Parathyroid adenoma (tissue), 2 donors: ENCODE results near the gene APOBEC4.
"Not testable (repeated sequence)": the region's sequence is repeated elsewhere in the genome, so short reads cannot be mapped to it uniquely, and the experiment has no call there.

ENCODE experiments used
- H2AFZ ChIP-seq: fragments of 300-600 bp; sonication (generic); one replicate; pipeline ENCODE4 v1.7.0; 2017; ENCODE audit warnings: antibody characterized with exemption, mild to moderate bottlenecking
- H3K27ac ChIP-seq: fragments of 300-600 bp; sonication (generic); one replicate; pipeline ENCODE4 v1.7.0; 2017
- H3K27me3 ChIP-seq: fragments of 300-600 bp; sonication (generic); one replicate; pipeline ENCODE4 v1.7.0; 2017; ENCODE audit warnings: low read length; ENCODE audit not compliant: control insufficient read depth, insufficient read depth
- H3K36me3 ChIP-seq: fragments of 300-600 bp; sonication (generic); one replicate; pipeline ENCODE4 v1.7.0; 2017; ENCODE audit warnings: low read length; ENCODE audit not compliant: control insufficient read depth, insufficient read depth
- H3K4me1 ChIP-seq: fragments of 300-600 bp; sonication (generic); one replicate; pipeline ENCODE4 v1.7.0; 2017; ENCODE audit warnings: control low read depth
- H3K4me2 ChIP-seq: fragments of 300-600 bp; sonication (generic); one replicate; pipeline ENCODE4 v1.7.0; 2017; ENCODE audit warnings: low read length
- H3K4me3 ChIP-seq: fragments of 300-600 bp; sonication (generic); one replicate; pipeline ENCODE4 v1.7.0; 2017; ENCODE audit warnings: low read depth, low read length
- H3K79me2 ChIP-seq: fragments of 300-600 bp; sonication (generic); one replicate; pipeline ENCODE4 v1.7.0; 2017; ENCODE audit warnings: control low read depth
- H3K9ac ChIP-seq: fragments of 300-600 bp; sonication (generic); one replicate; pipeline ENCODE4 v1.7.0; 2017; ENCODE audit warnings: mild to moderate bottlenecking
- H3K9me3 ChIP-seq: fragments of 300-600 bp; sonication (generic); one replicate; pipeline ENCODE4 v1.7.0; 2017; ENCODE audit warnings: low read length; ENCODE audit not compliant: control insufficient read depth
- CTCF ChIP-seq: fragments of 300-600 bp; sonication (generic); IDR thresholded peaks from one replicate; pipeline ENCODE4 v1.7.0; 2017; ENCODE audit warnings: antibody characterized with exemption, mild to moderate bottlenecking
- donor health status: primary hyperparathyroidism.

The APOBEC4 gene

GRCh38 chr1:183622884-183623785, 30.0 kb downstream of the APOBEC4 start:
- Histone ChIP-seq H3K4me1 (peaks cover 6% of the 10 kb centered on the region), H3K9me3 (no peaks in the 10 kb centered on the region), H3K27me3 (no peaks in the 10 kb centered on the region), H3K27ac (no peak overlapping the region), H3K9ac (no peak overlapping the region), H3K36me3 (no peaks in the 10 kb centered on the region), H3K4me2 (no peak overlapping the region), H3K79me2 (no peaks in the 10 kb centered on the region), H2AFZ (no peak overlapping the region), H3K4me3 (no peak overlapping the region)
- peak; percentile 45 for TF ChIP-seq CTCF

GRCh38 chr1:183622013-183622412, 31.1 kb downstream of the APOBEC4 start:
- Histone ChIP-seq H3K27me3 (no peaks in the 10 kb centered on the region), H3K36me3 (no peaks in the 10 kb centered on the region), H3K79me2 (no peaks in the 10 kb centered on the region), H3K9ac (no peak overlapping the region), H3K4me3 (no peak overlapping the region), H3K27ac (no peak overlapping the region), H2AFZ (no peak overlapping the region), H3K4me1 (peaks cover 6% of the 10 kb centered on the region), H3K4me2 (no peak overlapping the region), H3K9me3 (no peaks in the 10 kb centered on the region)
- TF ChIP-seq CTCF = no peak

- H2AFZ ChIP-seq = no peak overlapping the region
- no peaks in the 10 kb centered on the region for H3K36me3 ChIP-seq
- no peaks in the 10 kb centered on the region for H3K9me3 ChIP-seq
- H3K27me3 ChIP-seq = no peaks in the 10 kb centered on the region
- no peaks in the 10 kb centered on the region for H3K79me2 ChIP-seq
- H3K4me2 ChIP-seq = no peak overlapping the region
- H3K4me3 ChIP-seq = no peak overlapping the region
- no peak for TF ChIP-seq CTCF
- no peak overlapping the region for H3K9ac ChIP-seq
- H3K27ac ChIP-seq = no peak overlapping the region
- no peaks in the 10 kb centered on the region for H3K4me1 ChIP-seq
These were observed 32.8 kb downstream of the APOBEC4 start for GRCh38 chr1:183620311-183620710.

GRCh38 chr1:183619781-183620180, 33.3 kb downstream of the APOBEC4 start:
- no peaks in the 10 kb centered on the region for H3K79me2 ChIP-seq
- H3K36me3 ChIP-seq = no peaks in the 10 kb centered on the region
- no peak overlapping the region for H3K4me2 ChIP-seq
- TF ChIP-seq CTCF = no peak
- H3K9ac ChIP-seq = no peak overlapping the region
- H3K27ac ChIP-seq = no peak overlapping the region
- no peak overlapping the region for H2AFZ ChIP-seq
- H3K4me1 ChIP-seq = no peaks in the 10 kb centered on the region
- no peak overlapping the region for H3K4me3 ChIP-seq
- no peaks in the 10 kb centered on the region for H3K9me3 ChIP-seq
- H3K27me3 ChIP-seq = no peaks in the 10 kb centered on the region

GRCh38 chr1:183618202-183618601, 34.9 kb downstream of the APOBEC4 start:
- not testable (repeated sequence) for H2AFZ ChIP-seq, H3K79me2 ChIP-seq, H3K27ac ChIP-seq, H3K4me1 ChIP-seq, H3K27me3 ChIP-seq, H3K9ac ChIP-seq, H3K4me3 ChIP-seq, H3K9me3 ChIP-seq, H3K36me3 ChIP-seq, H3K4me2 ChIP-seq

- not testable (repeated sequence) for H3K9ac ChIP-seq, H3K36me3 ChIP-seq, H3K4me1 ChIP-seq, H3K9me3 ChIP-seq, H3K4me2 ChIP-seq, H2AFZ ChIP-seq, H3K27me3 ChIP-seq, H3K27ac ChIP-seq, H3K79me2 ChIP-seq, H3K4me3 ChIP-seq
These were observed 40.1 kb downstream of the APOBEC4 start for GRCh38 chr1:183612975-183613374.
